ENCODE results near the gene TMEM135. TPM values are rescaled to one million over a fixed set of nuclear protein-coding genes. Genes with fewer than 3 reads are reported as not detected.
A peak's percentile ranks its signal among the peaks of the same experiment; 100 is the strongest.
"Not testable (repeated sequence)": the region's sequence is repeated elsewhere in the genome, so short reads cannot be mapped to it uniquely, and the experiment has no call there.

Gene TMEM135
- total RNA-seq, 1 donor from 2014 or later: 33.9 TPM

GRCh38 chr11:87275176-87275575, 237.4 kb downstream of the TMEM135 start:
- TF ChIP-seq CTCF (conservative IDR thresholded peaks at IDR 0.05): no peak
- DNase-seq (ENCODE audit: extremely low spot score, unreplicated experiment): no peak
- H3K27me3 Mint-ChIP-seq: no peaks in the 10 kb centered on the region
- no peak overlapping the region for H3K4me3 Mint-ChIP-seq
- no peak overlapping the region for H3K27ac Mint-ChIP-seq
- no peaks in the 10 kb centered on the region for H3K4me1 Mint-ChIP-seq (ENCODE audit: unreplicated experiment)
- no peaks in the 10 kb centered on the region for H3K9me3 Mint-ChIP-seq
- H3K36me3 Mint-ChIP-seq: no peaks in the 10 kb centered on the region

- Mint-ChIP-seq H3K9me3 (no peaks in the 10 kb centered on the region), H3K4me3 (no peak overlapping the region), H3K27ac (no peak overlapping the region), H3K36me3 (no peaks in the 10 kb centered on the region), H3K27me3 (no peaks in the 10 kb centered on the region), H3K4me1 (ENCODE audit: unreplicated experiment) (peaks cover 7% of the 10 kb centered on the region)
- no peak for TF ChIP-seq CTCF (conservative IDR thresholded peaks at IDR 0.05)
- no peak for DNase-seq (ENCODE audit: extremely low spot score, unreplicated experiment)
These were observed 242.4 kb downstream of the TMEM135 start for GRCh38 chr11:87280143-87280542.

GRCh38 chr11:87281496-87281895, 243.8 kb downstream of the TMEM135 start:
- H3K9me3 Mint-ChIP-seq: no peaks in the 10 kb centered on the region
- peaks cover 7% of the 10 kb centered on the region for H3K4me1 Mint-ChIP-seq (ENCODE audit: unreplicated experiment)
- no peaks in the 10 kb centered on the region for H3K27me3 Mint-ChIP-seq
- no peak for TF ChIP-seq CTCF (conservative IDR thresholded peaks at IDR 0.05)
- no peaks in the 10 kb centered on the region for H3K36me3 Mint-ChIP-seq
- no peak for DNase-seq (ENCODE audit: extremely low spot score, unreplicated experiment)
- H3K4me3 Mint-ChIP-seq: no peak overlapping the region
- peak overlapping the region; percentile 68 for H3K27ac Mint-ChIP-seq

- no peaks in the 10 kb centered on the region for H3K27me3 Mint-ChIP-seq
- H3K4me3 Mint-ChIP-seq: no peak overlapping the region
- DNase-seq (ENCODE audit: extremely low spot score, unreplicated experiment): no peak
- no peaks in the 10 kb centered on the region for H3K9me3 Mint-ChIP-seq
- no peak for TF ChIP-seq CTCF (conservative IDR thresholded peaks at IDR 0.05)
- no peak overlapping the region for H3K27ac Mint-ChIP-seq
- peaks cover 7% of the 10 kb centered on the region for H3K4me1 Mint-ChIP-seq (ENCODE audit: unreplicated experiment)
- no peaks in the 10 kb centered on the region for H3K36me3 Mint-ChIP-seq
These were observed 246.6 kb downstream of the TMEM135 start for GRCh38 chr11:87284306-87284705.

- H3K27me3 Mint-ChIP-seq; H3K36me3 Mint-ChIP-seq; H3K4me1 Mint-ChIP-seq (ENCODE audit: unreplicated experiment); DNase-seq (ENCODE audit: extremely low spot score, unreplicated experiment); H3K9me3 Mint-ChIP-seq; H3K4me3 Mint-ChIP-seq; H3K27ac Mint-ChIP-seq: not testable (repeated sequence)
These were observed 247.9 kb downstream of the TMEM135 start for GRCh38 chr11:87285674-87286073.

GRCh38 chr11:87286338-87286737, 248.6 kb downstream of the TMEM135 start:
- Mint-ChIP-seq H3K9me3 (no peaks in the 10 kb centered on the region), H3K4me3 (no peak overlapping the region), H3K27ac (no peak overlapping the region), H3K4me1 (ENCODE audit: unreplicated experiment) (peaks cover 6% of the 10 kb centered on the region), H3K36me3 (no peaks in the 10 kb centered on the region), H3K27me3 (no peaks in the 10 kb centered on the region)
- no peak for DNase-seq (ENCODE audit: extremely low spot score, unreplicated experiment)
- TF ChIP-seq CTCF (conservative IDR thresholded peaks at IDR 0.05): no peak

All from type B pancreatic cell (in vitro differentiated cells).